HEK293 (cell line): ENCODE data around the gene OVOL1.
A peak's percentile ranks its signal among the peaks of the same experiment; 100 is the strongest.
"Not testable (repeated sequence)": the region's sequence is repeated elsewhere in the genome, so short reads cannot be mapped to it uniquely, and the experiment has no call there.

Experiments
- CTCF ChIA-PET: fragments of 350-600 bp; formaldehyde crosslinking; extraction: SDS; loops from one replicate; lab custom pipeline; 2021; ENCODE audit warnings: antibody characterized with exemption; lab: Yijun Ruan, JAX
- POLR2A ChIA-PET: fragments of 300-600 bp; formaldehyde crosslinking; extraction: SDS; loops from one replicate; lab custom pipeline; 2020; ENCODE audit warnings: antibody characterized with exemption, inconsistent platforms; lab: Yijun Ruan, JAX
- H3K27ac ChIP-seq: fragments of 200-500 bp; sonication (Bioruptor generic); 2 replicates; pipeline ENCODE4 v1.5.1; 2014; ENCODE audit warnings: low read depth, low read length, control low read depth, inconsistent platforms; ENCODE audit errors: extremely low read depth
- H3K36me3 ChIP-seq, 2 experiments: fragments of 200-500 bp in 1 of 2; sonication (Bioruptor generic) in 1 of 2; 1 replicate in 1 of 2; 2 replicates in 1 of 2; pipeline ENCODE4 v1.5.1; 2014 to 2017; ENCODE audit warnings: inconsistent platforms in 2 of 2, low read length in 2 of 2; ENCODE audit not compliant: control insufficient read depth in 2 of 2, insufficient read depth in 1 of 2
- H3K4me1 ChIP-seq: fragments of 200-500 bp; sonication (Bioruptor generic); 2 replicates; pipeline ENCODE4 v1.5.1; 2014; ENCODE audit warnings: mild to moderate bottlenecking, low read length, inconsistent platforms; ENCODE audit not compliant: control insufficient read depth, insufficient read depth
- H3K4me3 ChIP-seq: 2 replicates; pipeline ENCODE4 v1.5.1; 2011; ENCODE audit warnings: low read depth, mild to moderate bottlenecking, control low read depth, low read length, moderate library complexity
- H3K9me3 ChIP-seq: fragments of 200-500 bp; sonication (Bioruptor generic); 2 replicates; pipeline ENCODE4 v1.5.1; 2014; ENCODE audit warnings: low read depth, low read length, inconsistent platforms; ENCODE audit not compliant: control insufficient read depth, insufficient read depth
- GLI4 ChIP-seq: fragments of 450-650 bp; formaldehyde crosslinking; IDR thresholded peaks from 2 replicates; pipeline ENCODE4 v1.5.1; 2016; ENCODE audit warnings: missing biosample characterization, missing genetic modification characterization
- KLF16 ChIP-seq: fragments of 450-650 bp; formaldehyde crosslinking; IDR thresholded peaks from 2 replicates; pipeline ENCODE4 v1.5.1; 2017; ENCODE audit warnings: missing biosample characterization, missing genetic modification characterization
- OSR2 ChIP-seq: fragments of 450-650 bp; formaldehyde crosslinking; IDR thresholded peaks from 2 replicates; pipeline ENCODE4 v1.5.1; 2016; ENCODE audit warnings: missing biosample characterization, missing genetic modification characterization
- TCF7L2 ChIP-seq: IDR thresholded peaks from 2 replicates; pipeline ENCODE4 v1.6.1; 2011; ENCODE audit warnings: low read depth, mild to moderate bottlenecking, inconsistent platforms, low read length, moderate library complexity, borderline replicate concordance
- ZBTB48 ChIP-seq: fragments of 450-650 bp; formaldehyde crosslinking; IDR thresholded peaks from 2 replicates; pipeline ENCODE4 v1.5.1; 2016; ENCODE audit warnings: missing biosample characterization, missing genetic modification characterization
- ZNF19 ChIP-seq: fragments of 450-650 bp; formaldehyde crosslinking; IDR thresholded peaks from 2 replicates; pipeline ENCODE4; 2016; ENCODE audit warnings: missing biosample characterization, missing genetic modification characterization, low read depth
- ZNF341 ChIP-seq: fragments of 450-650 bp; formaldehyde crosslinking; IDR thresholded peaks from 2 replicates; pipeline ENCODE4; 2016; ENCODE audit warnings: low read depth, missing biosample characterization, missing genetic modification characterization
- ZNF514 ChIP-seq: fragments of 450-650 bp; formaldehyde crosslinking; IDR thresholded peaks from 2 replicates; pipeline ENCODE4 v1.5.1; 2016; ENCODE audit warnings: missing biosample characterization, missing genetic modification characterization
- ZNF549 ChIP-seq: fragments of 450-650 bp; IDR thresholded peaks from 2 replicates; pipeline ENCODE4 v1.5.1; 2018; ENCODE audit warnings: missing biosample characterization, missing genetic modification characterization, mild to moderate bottlenecking, inconsistent platforms, moderate library complexity
- ZNF560 ChIP-seq: fragments of 450-650 bp; formaldehyde crosslinking; IDR thresholded peaks from 2 replicates; pipeline ENCODE4 v1.5.1; 2017; ENCODE audit warnings: missing biosample characterization, missing genetic modification characterization, borderline replicate concordance
- ZNF600 ChIP-seq: fragments of 450-650 bp; formaldehyde crosslinking; IDR thresholded peaks from 2 replicates; pipeline ENCODE4 v1.5.1; 2016; ENCODE audit warnings: missing biosample characterization, missing genetic modification characterization
- TF ChIP-seq, protein P1 (sequence below): fragments of 450-650 bp; IDR thresholded peaks from 2 replicates; pipeline ENCODE4 v1.5.1; 2018; ENCODE audit warnings: missing biosample characterization, mild to moderate bottlenecking, missing genetic modification characterization
- TF ChIP-seq, protein P2 (sequence below): fragments of 450-650 bp; formaldehyde crosslinking; IDR thresholded peaks from 2 replicates; pipeline ENCODE4 v1.5.1; 2016; ENCODE audit warnings: missing biosample characterization, missing genetic modification characterization
- TF ChIP-seq, protein P3 (sequence below): fragments of 450-650 bp; formaldehyde crosslinking; IDR thresholded peaks from 2 replicates; pipeline ENCODE4 v1.5.1; 2017; ENCODE audit warnings: missing biosample characterization, missing genetic modification characterization
- TF ChIP-seq, protein P4 (sequence below): fragments of 450-650 bp; IDR thresholded peaks from 2 replicates; pipeline ENCODE4 v1.5.1; 2018; ENCODE audit warnings: missing biosample characterization, missing genetic modification characterization

Gene OVOL1

DNA sequence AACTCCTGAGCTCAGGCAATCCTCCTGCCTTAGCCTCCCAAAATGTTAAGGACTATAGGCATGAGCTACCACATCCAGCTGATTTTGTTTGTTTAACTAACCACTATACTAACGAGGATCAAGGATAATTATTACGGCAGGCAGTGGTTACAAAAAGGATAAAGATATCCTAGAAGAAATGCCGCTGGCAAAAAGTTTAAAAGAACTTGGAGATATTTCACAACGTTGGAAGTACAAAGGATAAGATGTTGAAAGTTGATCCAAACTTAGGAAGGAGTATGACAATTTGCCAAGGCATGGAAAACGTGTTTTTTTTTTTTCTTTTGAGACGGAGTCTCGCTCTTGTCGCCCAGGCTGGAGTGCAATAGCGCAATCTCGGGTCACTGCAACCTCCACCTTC lies 19.5 kb upstream of the OVOL1 start (continued):
- TF ChIP-seq ZNF19 (tag by site-specific recombination), result no peak
- TF ChIP-seq, protein P1, sequence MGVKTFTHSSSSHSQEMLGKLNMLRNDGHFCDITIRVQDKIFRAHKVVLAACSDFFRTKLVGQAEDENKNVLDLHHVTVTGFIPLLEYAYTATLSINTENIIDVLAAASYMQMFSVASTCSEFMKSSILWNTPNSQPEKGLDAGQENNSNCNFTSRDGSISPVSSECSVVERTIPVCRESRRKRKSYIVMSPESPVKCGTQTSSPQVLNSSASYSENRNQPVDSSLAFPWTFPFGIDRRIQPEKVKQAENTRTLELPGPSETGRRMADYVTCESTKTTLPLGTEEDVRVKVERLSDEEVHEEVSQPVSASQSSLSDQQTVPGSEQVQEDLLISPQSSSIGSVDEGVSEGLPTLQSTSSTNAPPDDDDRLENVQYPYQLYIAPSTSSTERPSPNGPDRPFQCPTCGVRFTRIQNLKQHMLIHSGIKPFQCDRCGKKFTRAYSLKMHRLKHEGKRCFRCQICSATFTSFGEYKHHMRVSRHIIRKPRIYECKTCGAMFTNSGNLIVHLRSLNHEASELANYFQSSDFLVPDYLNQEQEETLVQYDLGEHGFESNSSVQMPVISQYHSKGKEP (tag by site-specific recombination), result no peak

DNA sequence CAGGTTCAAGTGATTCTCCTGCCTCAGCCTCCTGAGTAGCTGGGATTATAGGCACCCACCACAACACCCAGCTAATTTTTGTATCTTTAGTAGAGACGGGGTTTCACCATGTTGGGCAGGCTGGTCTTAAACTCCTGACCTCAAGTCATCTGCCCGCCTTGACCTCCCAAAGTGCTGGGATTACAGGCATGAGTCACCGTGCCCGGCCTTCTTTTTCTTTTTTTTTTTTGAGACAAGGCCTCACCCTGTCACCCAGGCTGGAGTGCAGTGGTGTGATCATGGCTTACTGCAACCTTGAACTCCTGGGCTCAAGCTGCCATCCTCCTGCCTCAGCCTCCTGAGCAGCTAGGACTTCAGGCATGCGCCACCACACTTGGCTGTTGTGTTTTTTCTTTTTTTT lies 19.1 kb upstream of the OVOL1 start:
- POLR2A ChIA-PET, H3K27ac ChIP-seq, H3K9me3 ChIP-seq, H3K4me3 ChIP-seq, H3K4me1 ChIP-seq, H3K36me3 ChIP-seq: not testable (repeated sequence)
- CTCF ChIA-PET, result interaction anchor here (0.6 to 2.4 kb wide), 4 partner anchors 9 to 56 kb away, joined by 3 to 10 read pairs (median 3); partner anchors contain the start of gene KAT5

DNA sequence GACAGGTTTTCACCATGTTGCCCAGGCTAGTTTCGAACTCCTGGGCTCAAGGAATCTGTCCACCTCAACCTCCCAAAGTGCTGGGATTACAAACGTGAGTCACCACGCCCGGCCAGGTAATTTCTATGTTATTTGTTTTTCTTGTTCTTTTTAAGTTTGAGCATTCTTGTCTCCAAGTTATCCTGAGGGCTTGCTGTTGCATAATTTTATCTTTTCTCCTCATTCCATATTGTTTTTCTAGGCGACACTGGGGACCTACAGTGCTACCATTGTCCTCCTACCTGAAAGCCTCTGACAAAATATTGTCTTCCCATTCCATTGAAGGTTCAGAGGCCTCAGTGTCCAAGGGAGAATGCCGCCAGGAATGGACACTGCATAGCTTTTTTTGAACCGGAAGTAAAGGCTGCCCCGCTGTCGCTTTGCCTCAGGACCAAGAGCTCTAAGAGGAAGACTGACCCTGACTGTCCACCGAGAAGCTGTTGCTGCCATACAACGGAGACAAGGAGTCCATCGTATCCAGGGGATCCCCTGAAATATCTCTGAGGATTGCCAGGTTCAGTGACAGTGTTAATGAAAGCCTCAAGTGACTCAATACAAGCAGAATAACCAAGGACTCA lies 15.8 kb upstream of the OVOL1 start:
- H3K9me3 ChIP-seq, result no peaks in the 10 kb centered on the region
- POLR2A ChIA-PET, result interaction anchor here (1.6 kb wide), 1 partner anchor 8 kb away, joined by 4 read pairs; no protein-coding TSS in a partner anchor
- no peak overlapping the region for H3K4me3 ChIP-seq
- no peak overlapping the region for H3K27ac ChIP-seq
- TF ChIP-seq ZNF341 (tag by site-specific recombination) (no peak), ZNF560 (no peak), ZNF514 (tag by site-specific recombination) (no peak), TCF7L2 (no peak)
- TF ChIP-seq, protein P2, sequence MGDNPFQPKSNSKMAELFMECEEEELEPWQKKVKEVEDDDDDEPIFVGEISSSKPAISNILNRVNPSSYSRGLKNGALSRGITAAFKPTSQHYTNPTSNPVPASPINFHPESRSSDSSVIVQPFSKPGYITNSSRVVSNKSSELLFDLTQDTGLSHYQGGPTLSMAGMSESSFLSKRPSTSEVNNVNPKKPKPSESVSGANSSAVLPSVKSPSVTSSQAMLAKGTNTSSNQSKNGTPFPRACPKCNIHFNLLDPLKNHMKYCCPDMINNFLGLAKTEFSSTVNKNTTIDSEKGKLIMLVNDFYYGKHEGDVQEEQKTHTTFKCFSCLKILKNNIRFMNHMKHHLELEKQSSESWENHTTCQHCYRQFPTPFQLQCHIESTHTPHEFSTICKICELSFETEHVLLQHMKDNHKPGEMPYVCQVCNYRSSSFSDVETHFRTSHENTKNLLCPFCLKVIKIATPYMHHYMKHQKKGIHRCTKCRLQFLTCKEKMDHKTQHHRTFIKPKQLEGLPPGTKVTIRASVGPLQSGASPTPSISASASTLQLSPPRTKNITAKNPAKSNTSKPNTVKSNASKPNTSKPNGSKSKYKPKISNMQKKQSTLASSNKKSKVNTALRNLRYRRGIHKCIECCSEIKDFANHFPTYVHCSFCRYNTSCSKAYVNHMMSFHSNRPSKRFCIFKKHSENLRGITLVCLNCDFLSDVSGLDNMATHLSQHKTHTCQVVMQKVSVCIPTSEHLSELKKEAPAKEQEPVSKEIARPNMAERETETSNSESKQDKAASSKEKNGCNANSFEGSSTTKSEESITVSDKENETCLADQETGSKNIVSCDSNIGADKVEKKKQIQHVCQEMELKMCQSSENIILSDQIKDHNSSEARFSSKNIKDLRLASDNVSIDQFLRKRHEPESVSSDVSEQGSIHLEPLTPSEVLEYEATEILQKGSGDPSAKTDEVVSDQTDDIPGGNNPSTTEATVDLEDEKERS, result no peak
- TF ChIP-seq, protein P3, sequence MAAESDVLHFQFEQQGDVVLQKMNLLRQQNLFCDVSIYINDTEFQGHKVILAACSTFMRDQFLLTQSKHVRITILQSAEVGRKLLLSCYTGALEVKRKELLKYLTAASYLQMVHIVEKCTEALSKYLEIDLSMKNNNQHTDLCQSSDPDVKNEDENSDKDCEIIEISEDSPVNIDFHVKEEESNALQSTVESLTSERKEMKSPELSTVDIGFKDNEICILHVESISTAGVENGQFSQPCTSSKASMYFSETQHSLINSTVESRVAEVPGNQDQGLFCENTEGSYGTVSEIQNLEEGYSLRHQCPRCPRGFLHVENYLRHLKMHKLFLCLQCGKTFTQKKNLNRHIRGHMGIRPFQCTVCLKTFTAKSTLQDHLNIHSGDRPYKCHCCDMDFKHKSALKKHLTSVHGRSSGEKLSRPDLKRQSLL (tag by site-specific recombination), result no peak
- CTCF ChIA-PET, result interaction anchor here (0.5 to 2.9 kb wide), 11 partner anchors 8 to 200 kb away, joined by 3 to 42 read pairs (median 5); partner anchors contain the start of genes MUS81 and RNASEH2C
- H3K4me1 ChIP-seq, result no peaks in the 10 kb centered on the region
- peaks cover 0 to 8% of the 10 kb centered on the region in 2 experiments; a peak in 1 of 3 replicates for H3K36me3 ChIP-seq

DNA sequence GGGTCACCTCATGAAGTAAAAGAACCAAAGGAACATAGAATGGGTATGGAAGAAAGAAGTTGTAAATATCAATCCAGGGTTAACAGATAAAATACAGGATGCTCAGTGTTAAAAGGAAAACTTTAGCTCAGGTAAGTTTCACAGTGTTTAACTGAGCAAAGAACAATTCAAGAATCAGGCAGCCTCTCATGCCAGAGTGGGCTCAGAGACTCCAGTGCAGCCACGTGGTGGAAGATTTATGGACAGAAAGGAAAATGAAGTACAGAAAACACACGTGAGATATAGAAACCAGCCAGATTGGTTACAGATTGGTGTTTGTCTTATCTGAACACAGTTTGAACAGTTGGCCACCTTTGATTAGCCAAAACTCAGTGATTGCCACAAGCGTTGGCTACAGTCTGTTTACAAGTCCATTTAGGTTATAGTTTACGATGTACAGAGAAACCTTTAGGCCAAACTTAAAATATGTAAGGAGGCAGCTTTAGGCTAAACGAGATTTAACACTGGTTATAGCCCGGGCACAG lies 15.2 kb upstream of the OVOL1 start:
- ChIA-PET POLR2A (interaction anchor here (1.6 kb wide), 1 partner anchor 8 kb away, joined by 4 read pairs; no protein-coding TSS in a partner anchor), CTCF (interaction anchor here (0.5 to 2.9 kb wide), 6 partner anchors 7 to 201 kb away, joined by 3 to 42 read pairs (median 6); partner anchors contain the start of gene MUS81)
- H3K36me3 ChIP-seq, result peaks cover 0 to 13% of the 10 kb centered on the region in 2 experiments; a peak in 1 of 3 replicates
- H3K9me3 ChIP-seq, result no peaks in the 10 kb centered on the region
- no peaks in the 10 kb centered on the region for H3K4me1 ChIP-seq
- H3K27ac ChIP-seq, result no peak overlapping the region
- H3K4me3 ChIP-seq, result no peak overlapping the region
- TF ChIP-seq ZBTB48 (tag by site-specific recombination) (no peak), GLI4 (tag by site-specific recombination) (no peak), KLF16 (tag by site-specific recombination) (no peak), OSR2 (tag by site-specific recombination) (no peak), ZNF600 (tag by site-specific recombination) (no peak), ZNF549 (tag by site-specific recombination) (peak; percentile 64; the same call in 1 of the 2 replicates)
- TF ChIP-seq, protein P4, sequence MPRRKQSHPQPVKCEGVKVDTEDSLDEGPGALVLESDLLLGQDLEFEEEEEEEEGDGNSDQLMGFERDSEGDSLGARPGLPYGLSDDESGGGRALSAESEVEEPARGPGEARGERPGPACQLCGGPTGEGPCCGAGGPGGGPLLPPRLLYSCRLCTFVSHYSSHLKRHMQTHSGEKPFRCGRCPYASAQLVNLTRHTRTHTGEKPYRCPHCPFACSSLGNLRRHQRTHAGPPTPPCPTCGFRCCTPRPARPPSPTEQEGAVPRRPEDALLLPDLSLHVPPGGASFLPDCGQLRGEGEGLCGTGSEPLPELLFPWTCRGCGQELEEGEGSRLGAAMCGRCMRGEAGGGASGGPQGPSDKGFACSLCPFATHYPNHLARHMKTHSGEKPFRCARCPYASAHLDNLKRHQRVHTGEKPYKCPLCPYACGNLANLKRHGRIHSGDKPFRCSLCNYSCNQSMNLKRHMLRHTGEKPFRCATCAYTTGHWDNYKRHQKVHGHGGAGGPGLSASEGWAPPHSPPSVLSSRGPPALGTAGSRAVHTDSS (tag by site-specific recombination), result no peak
